Measurements from ENCODE around the gene SNX25. TPM values are rescaled to one million over a fixed set of nuclear protein-coding genes. Genes with fewer than 3 reads are reported as not detected.

Gene SNX25
- total RNA-seq, 1 experiment from 2014 or later, result 16.7 TPM

DNA sequence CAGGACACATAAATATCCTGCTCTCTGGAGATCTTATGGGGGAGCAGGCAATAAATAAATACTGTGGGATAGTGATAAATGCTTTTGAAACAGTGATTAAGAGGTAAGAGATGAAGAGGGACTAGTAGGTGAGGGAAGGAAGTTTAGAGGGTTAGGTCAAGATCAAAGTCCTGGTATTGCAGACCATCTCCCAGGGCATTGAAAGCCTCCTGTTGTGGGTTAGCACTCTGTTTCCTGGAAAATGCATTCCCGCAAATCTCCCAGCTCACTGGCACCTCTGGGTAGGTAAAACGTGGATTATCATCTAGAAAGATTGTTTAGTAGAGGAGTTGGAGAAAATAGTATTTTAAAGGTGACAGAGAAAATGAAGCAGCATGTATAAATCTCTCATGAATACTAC, 2.2 kb downstream of the SNX25 start:
- H3K4me3 ChIP-seq (ENCODE audit: low read depth in 2 of 2, low read length in 2 of 2), result peak overlapping the region; percentile 66 to 77; a peak in 3 of 4 replicates
- no peaks in the 10 kb centered on the region for H3K9me3 ChIP-seq (ENCODE audit: control insufficient read depth, insufficient read depth, low read depth, low read length)

DNA sequence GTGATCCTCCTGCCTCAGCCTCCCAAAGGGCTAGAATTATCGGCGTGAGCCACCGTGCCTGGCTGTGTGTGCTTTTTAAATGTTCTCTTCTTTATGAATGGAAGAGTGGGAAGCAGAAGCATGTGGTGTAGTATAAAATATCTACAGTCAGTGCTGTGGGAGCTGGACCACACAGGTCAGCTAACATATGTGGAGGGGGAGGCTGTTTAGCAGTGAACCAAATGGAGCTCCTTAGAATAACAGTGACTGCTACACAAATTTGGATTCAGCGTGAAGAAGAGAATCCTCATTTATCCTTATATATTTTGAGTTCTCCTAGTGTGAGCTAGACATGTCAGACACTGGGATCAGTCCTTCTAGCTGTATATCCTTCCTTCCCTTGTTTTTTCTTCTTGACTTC, 3.2 kb downstream of the SNX25 start:
- no peak overlapping the region for H3K27ac ChIP-seq (ENCODE audit: low read length)
- TF ChIP-seq TCF7L2 (IDR thresholded peaks at IDR 0.05; ENCODE audit: low read depth, low read length) (no peak), POLR2AphosphoS5 (IDR thresholded peaks at IDR 0.05; ENCODE audit: low read depth, low read length) (no peak), SIN3A (IDR thresholded peaks at IDR 0.05; ENCODE audit: borderline replicate concordance, insufficient read depth, low read depth, low read length) (no peak)
- TF ChIP-seq, protein P1, sequence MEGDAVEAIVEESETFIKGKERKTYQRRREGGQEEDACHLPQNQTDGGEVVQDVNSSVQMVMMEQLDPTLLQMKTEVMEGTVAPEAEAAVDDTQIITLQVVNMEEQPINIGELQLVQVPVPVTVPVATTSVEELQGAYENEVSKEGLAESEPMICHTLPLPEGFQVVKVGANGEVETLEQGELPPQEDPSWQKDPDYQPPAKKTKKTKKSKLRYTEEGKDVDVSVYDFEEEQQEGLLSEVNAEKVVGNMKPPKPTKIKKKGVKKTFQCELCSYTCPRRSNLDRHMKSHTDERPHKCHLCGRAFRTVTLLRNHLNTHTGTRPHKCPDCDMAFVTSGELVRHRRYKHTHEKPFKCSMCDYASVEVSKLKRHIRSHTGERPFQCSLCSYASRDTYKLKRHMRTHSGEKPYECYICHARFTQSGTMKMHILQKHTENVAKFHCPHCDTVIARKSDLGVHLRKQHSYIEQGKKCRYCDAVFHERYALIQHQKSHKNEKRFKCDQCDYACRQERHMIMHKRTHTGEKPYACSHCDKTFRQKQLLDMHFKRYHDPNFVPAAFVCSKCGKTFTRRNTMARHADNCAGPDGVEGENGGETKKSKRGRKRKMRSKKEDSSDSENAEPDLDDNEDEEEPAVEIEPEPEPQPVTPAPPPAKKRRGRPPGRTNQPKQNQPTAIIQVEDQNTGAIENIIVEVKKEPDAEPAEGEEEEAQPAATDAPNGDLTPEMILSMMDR (IDR thresholded peaks at IDR 0.05), result no peak
- TF ChIP-seq, protein P2, sequence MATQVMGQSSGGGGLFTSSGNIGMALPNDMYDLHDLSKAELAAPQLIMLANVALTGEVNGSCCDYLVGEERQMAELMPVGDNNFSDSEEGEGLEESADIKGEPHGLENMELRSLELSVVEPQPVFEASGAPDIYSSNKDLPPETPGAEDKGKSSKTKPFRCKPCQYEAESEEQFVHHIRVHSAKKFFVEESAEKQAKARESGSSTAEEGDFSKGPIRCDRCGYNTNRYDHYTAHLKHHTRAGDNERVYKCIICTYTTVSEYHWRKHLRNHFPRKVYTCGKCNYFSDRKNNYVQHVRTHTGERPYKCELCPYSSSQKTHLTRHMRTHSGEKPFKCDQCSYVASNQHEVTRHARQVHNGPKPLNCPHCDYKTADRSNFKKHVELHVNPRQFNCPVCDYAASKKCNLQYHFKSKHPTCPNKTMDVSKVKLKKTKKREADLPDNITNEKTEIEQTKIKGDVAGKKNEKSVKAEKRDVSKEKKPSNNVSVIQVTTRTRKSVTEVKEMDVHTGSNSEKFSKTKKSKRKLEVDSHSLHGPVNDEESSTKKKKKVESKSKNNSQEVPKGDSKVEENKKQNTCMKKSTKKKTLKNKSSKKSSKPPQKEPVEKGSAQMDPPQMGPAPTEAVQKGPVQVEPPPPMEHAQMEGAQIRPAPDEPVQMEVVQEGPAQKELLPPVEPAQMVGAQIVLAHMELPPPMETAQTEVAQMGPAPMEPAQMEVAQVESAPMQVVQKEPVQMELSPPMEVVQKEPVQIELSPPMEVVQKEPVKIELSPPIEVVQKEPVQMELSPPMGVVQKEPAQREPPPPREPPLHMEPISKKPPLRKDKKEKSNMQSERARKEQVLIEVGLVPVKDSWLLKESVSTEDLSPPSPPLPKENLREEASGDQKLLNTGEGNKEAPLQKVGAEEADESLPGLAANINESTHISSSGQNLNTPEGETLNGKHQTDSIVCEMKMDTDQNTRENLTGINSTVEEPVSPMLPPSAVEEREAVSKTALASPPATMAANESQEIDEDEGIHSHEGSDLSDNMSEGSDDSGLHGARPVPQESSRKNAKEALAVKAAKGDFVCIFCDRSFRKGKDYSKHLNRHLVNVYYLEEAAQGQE (IDR thresholded peaks at IDR 0.05; ENCODE audit: insufficient read depth in 1 of 2, low read depth in 2 of 2, low read length in 1 of 2), result no peak
- CTCF ChIA-PET, result no interaction called here
- H3K36me3 ChIP-seq (ENCODE audit: control insufficient read depth, insufficient read depth, low read length), result peaks cover 4% of the 10 kb centered on the region; the same call in 1 of the 2 replicates
- no peak overlapping the region for H3K4me3 ChIP-seq (ENCODE audit: low read depth in 2 of 2, low read length in 2 of 2)
- ATAC-seq (no peak), DNase-seq (ENCODE audit: low read depth, low spot score) (no peak)
- H3K4me1 ChIP-seq (ENCODE audit: control insufficient read depth, insufficient read depth, low read length), result peaks cover 4% of the 10 kb centered on the region
- H3K9me3 ChIP-seq (ENCODE audit: control insufficient read depth, insufficient read depth, low read depth, low read length), result no peaks in the 10 kb centered on the region
- POLR2A ChIA-PET, result no interaction called here
- no peaks in the 10 kb centered on the region for H3K27me3 ChIP-seq (ENCODE audit: control insufficient read depth, insufficient read depth, low read length)
- intact Hi-C loops (cut with micrococcal nuclease; ENCODE audit: unreplicated experiment), result no loop called here
- in situ Hi-C loops (cut with HindIII; ENCODE audit: low pct_unique_long_range_greater_than_20kb, low sequenced_read_pairs), result no loop called here
- no TSS peak for BruUV-seq (replicated peaks)

More for the DNA sequence above, 2.2 kb downstream of the SNX25 start:
- in situ Hi-C loops (cut with HindIII; ENCODE audit: low pct_unique_long_range_greater_than_20kb, low sequenced_read_pairs) (no loop called here), intact Hi-C loops (cut with micrococcal nuclease; ENCODE audit: unreplicated experiment) (no loop called here)
- no peak for TF ChIP-seq SIN3A (IDR thresholded peaks at IDR 0.05; ENCODE audit: borderline replicate concordance, insufficient read depth, low read depth, low read length)
- TF ChIP-seq, protein P1 (IDR thresholded peaks at IDR 0.05), result no peak
- DNase-seq (ENCODE audit: low read depth, low spot score), result no peak
- TSS peak; percentile 72 for BruUV-seq (replicated peaks)
- Histone ChIP-seq H3K27me3 (ENCODE audit: control insufficient read depth, insufficient read depth, low read length) (no peaks in the 10 kb centered on the region), H3K27ac (ENCODE audit: low read length) (peak overlapping the region; percentile 48; the same call in 1 of the 2 replicates), H3K4me1 (ENCODE audit: control insufficient read depth, insufficient read depth, low read length) (peaks cover 4% of the 10 kb centered on the region), H3K36me3 (ENCODE audit: control insufficient read depth, insufficient read depth, low read length) (peaks cover 4% of the 10 kb centered on the region; the same call in 1 of the 2 replicates)
- ChIA-PET POLR2A (interaction anchor here (0.7 kb wide), 1 partner anchor 386 kb away, joined by 3 read pairs; no protein-coding TSS in a partner anchor), CTCF (no interaction called here)
- no peak for ATAC-seq
